Psoas muscle (tissue), 8 donors: Measurements from ENCODE around the gene LRRC26. TPM values are rescaled to one million over a fixed set of nuclear protein-coding genes. Genes with fewer than 3 reads are reported as not detected.

Experiments
- ATAC-seq, 4 donors: fragments of 200-7000 bp; cut with Tn5 transposase; one replicate each; pipeline ENCODE4 v1.9.1; 2020; ENCODE audit warnings: moderate library complexity in 3 of 4, mild to moderate bottlenecking in 2 of 4
- DNase-seq, 2 donors: peaks; one replicate each; pipeline ENCODE4 v3.0.0-alpha.2; 2020
- H3K27ac ChIP-seq: fragments of 200-600 bp; one replicate; pipeline ENCODE4 v1.8.0; 2022
- H3K27me3 ChIP-seq, 3 donors: fragments of 200-600 bp in 1 of 3; one replicate each; pipeline versions ENCODE4 v1.6.1 to v1.8.0; 2013 to 2022; ENCODE audit warnings: low read length in 2 of 3, mild to moderate bottlenecking in 2 of 3, moderate library complexity in 1 of 3; ENCODE audit not compliant: insufficient read depth in 3 of 3
- H3K36me3 ChIP-seq, 2 donors: fragments of 200-600 bp in 1 of 2; one replicate each; pipeline versions ENCODE4 v1.6.1 to v1.8.0; 2013 to 2022; ENCODE audit warnings: low read depth in 1 of 2, mild to moderate bottlenecking in 1 of 2, moderate library complexity in 1 of 2; ENCODE audit not compliant: insufficient read depth in 1 of 2
- H3K4me1 ChIP-seq: fragments of 200-600 bp; one replicate; pipeline ENCODE4 v1.8.0; 2022
- H3K4me3 ChIP-seq: fragments of 200-600 bp; one replicate; pipeline ENCODE4 v1.8.0; 2022; ENCODE audit warnings: mild to moderate bottlenecking
- H3K9me3 ChIP-seq: fragments of 200-600 bp; one replicate; pipeline ENCODE4 v1.8.0; 2022
- CTCF ChIP-seq: fragments of 200-600 bp; IDR thresholded peaks from one replicate; pipeline ENCODE4 v1.8.0; 2022; ENCODE audit warnings: antibody characterized with exemption
- WGBS, 3 donors: extraction: QIAGEN DNeasy Blood & Tissue Kit; methylation state at CpG; one replicate each; pipeline versions ENCODE4 v1.1.6 to v1.1.7; 2013; 5-methylcytosine and 5-hydroxymethylcytosine counted together
- intact Hi-C, 2 donors: fragments of 100-400 bp; cut with DNase I; formaldehyde crosslinking; loops; one replicate each; pipeline versions ENCODE4 v1.11.0 to v1.14.2; 2022
- polyA plus RNA-seq, 3 donors: library from polyadenylated mRNA; stranded (reverse); fragments of 200-250 nt; gene quantifications; one replicate each; pipeline ENCODE4 v1.2.3, GENCODE V29; 2013
- total RNA-seq, 4 donors: library from RNA; stranded (reverse); fragmentation: NEBNext Ultra II Directional in 2 of 4; extraction: Animal tissue kit (Norgen Biotek cat#: 25700) in 2 of 4; gene quantifications; one replicate each; pipeline versions ENCODE4 v1.2.1 to v1.2.4, GENCODE V29; 2021 to 2023
- donor health status: healthy with polysubstance abuse.
- donor health status: DM: no; HTN: no; CAD: no; lungs with moderate emphysema.
- donor health status: Bipolar disorder and iron deficiency.
- donor health status: healthy.
- donor health status: DM: yes; HTN: yes; CAD: no.
- donor health status: DM: no; HTN: no; CAD: no.
- donor health status: DM: no; HTN: no; CAD: no.
- donor health status: DM: yes; HTN: yes; CAD: no.

The LRRC26 gene
- total and polyA plus RNA-seq, 7 donors = not detected

GRCh38 chr9:137146527-137146918 lies 23.3 kb downstream of the LRRC26 start:
- Histone ChIP-seq H3K4me1 (no peaks in the 10 kb centered on the region), H3K9me3 (no peaks in the 10 kb centered on the region), H3K27me3 (peaks cover 0 to 58% (median 18%) of the 10 kb centered on the region in 3 donors), H3K36me3 (no peaks in the 10 kb centered on the region), H3K4me3 (no peak overlapping the region), H3K27ac (no peak overlapping the region)
- DNase-seq = no peak
- intact Hi-C loops = no loop called here
- 56 to 60% (median 57%) methylated on average over 9 of the region's 9 CpGs for WGBS, 3 donors
- no peak for TF ChIP-seq CTCF
- ATAC-seq = no peak

GRCh38 chr9:137145731-137146526 lies 23.9 kb downstream of the LRRC26 start:
- no peaks in the 10 kb centered on the region for H3K9me3 ChIP-seq
- no peaks in the 10 kb centered on the region for H3K36me3 ChIP-seq
- H3K4me3 ChIP-seq = no peak overlapping the region
- no peak overlapping the region for H3K27ac ChIP-seq
- no peak for DNase-seq
- ATAC-seq = no peak
- H3K27me3 ChIP-seq = peaks cover 0 to 64% (median 21%) of the 10 kb centered on the region in 3 donors
- H3K4me1 ChIP-seq = no peaks in the 10 kb centered on the region
- intact Hi-C loops = no loop called here
- no peak for TF ChIP-seq CTCF
- WGBS, 3 donors = 42 to 51% (median 44%) methylated on average over 41 to 49 of the region's 49 CpGs

- DNase-seq = no peak
Measured at GRCh38 chr9:137143459-137143858, 26.4 kb downstream of the LRRC26 start.

GRCh38 chr9:137141976-137142936 lies 27.6 kb downstream of the LRRC26 start:
- no peaks in the 10 kb centered on the region for H3K9me3 ChIP-seq
- TF ChIP-seq CTCF = no peak
- ATAC-seq (no peak), DNase-seq (no peak)
- 68 to 75% (median 70%) methylated on average over 23 to 24 of the region's 24 CpGs for WGBS, 3 donors
- H3K36me3 ChIP-seq = no peaks in the 10 kb centered on the region
- intact Hi-C loops = no loop called here
- H3K27ac ChIP-seq = no peak overlapping the region
- peaks cover 0 to 89% (median 44%) of the 10 kb centered on the region in 3 donors for H3K27me3 ChIP-seq
- no peaks in the 10 kb centered on the region for H3K4me1 ChIP-seq
- no peak overlapping the region for H3K4me3 ChIP-seq

More at GRCh38 chr9:137143459-137143858, 26.4 kb downstream of the LRRC26 start:
- intact Hi-C loops = no loop called here
- H3K27ac ChIP-seq = no peak overlapping the region
- WGBS, 3 donors = 40 to 56% (median 48%) methylated on average over 4 of the region's 4 CpGs
- no peak overlapping the region for H3K4me3 ChIP-seq
- H3K4me1 ChIP-seq = no peaks in the 10 kb centered on the region
- TF ChIP-seq CTCF = no peak
- H3K27me3 ChIP-seq = peaks cover 0 to 88% (median 39%) of the 10 kb centered on the region in 3 donors
- H3K36me3 ChIP-seq = no peaks in the 10 kb centered on the region
- H3K9me3 ChIP-seq = no peaks in the 10 kb centered on the region
- no peak for ATAC-seq
